Pulmonary artery endothelial cell (primary cell): ENCODE results near the gene KATNAL2. TPM values are rescaled to one million over a fixed set of nuclear protein-coding genes. Genes with fewer than 3 reads are reported as not detected.
A peak's percentile ranks its signal among the peaks of the same experiment; 100 is the strongest.

Experiments used
- DNase-seq: peaks from one replicate; pipeline ENCODE4 v3.0.0-alpha.2; 2011; ENCODE audit warnings: low read depth, low spot score
- total RNA-seq: library from RNA; depleted of rRNA; stranded (reverse); fragments of >200 nt; gene quantifications from 2 replicates; pipeline ENCODE4 v1.2.3, GENCODE V29; 2014

KATNAL2 gene
- total RNA-seq, 1 donor from 2014 or later: 0.33 TPM

DNA sequence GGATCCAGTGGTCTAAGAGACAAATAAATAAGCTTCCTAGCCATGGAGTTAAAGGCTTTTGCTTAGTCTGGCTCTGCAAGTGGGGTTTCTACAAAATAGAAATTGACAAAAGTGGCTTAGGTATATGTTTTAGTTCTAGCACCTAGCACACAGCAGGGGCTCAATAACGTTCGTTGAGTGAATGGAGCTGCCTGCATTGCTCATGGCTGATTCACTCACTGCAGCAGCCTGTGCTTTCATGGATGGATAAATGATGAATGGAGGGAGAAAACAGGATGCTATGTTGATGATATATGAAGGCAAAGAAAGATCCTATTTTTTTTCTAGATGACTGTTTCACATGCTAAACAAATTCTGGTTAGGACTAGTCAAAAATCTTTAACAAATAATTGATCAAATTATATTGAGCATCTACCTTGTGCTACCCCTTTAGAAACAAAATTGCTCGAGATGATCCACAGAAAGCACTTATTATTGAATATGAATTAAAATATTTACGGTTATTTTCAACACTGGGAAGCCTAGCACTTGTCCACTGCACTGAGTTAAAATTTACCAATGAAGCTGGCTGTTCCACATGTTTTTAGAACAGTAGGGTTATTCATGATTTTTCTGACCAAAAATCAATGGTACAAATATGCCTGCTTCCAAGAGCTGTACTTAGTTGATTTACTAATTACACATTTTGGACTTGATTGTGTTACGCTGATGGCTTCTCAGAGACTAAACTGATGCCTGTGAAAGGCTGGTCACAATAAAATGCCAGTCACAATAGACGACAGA, 193.3 kb downstream of the KATNAL2 start:
- no peak for DNase-seq

DNA sequence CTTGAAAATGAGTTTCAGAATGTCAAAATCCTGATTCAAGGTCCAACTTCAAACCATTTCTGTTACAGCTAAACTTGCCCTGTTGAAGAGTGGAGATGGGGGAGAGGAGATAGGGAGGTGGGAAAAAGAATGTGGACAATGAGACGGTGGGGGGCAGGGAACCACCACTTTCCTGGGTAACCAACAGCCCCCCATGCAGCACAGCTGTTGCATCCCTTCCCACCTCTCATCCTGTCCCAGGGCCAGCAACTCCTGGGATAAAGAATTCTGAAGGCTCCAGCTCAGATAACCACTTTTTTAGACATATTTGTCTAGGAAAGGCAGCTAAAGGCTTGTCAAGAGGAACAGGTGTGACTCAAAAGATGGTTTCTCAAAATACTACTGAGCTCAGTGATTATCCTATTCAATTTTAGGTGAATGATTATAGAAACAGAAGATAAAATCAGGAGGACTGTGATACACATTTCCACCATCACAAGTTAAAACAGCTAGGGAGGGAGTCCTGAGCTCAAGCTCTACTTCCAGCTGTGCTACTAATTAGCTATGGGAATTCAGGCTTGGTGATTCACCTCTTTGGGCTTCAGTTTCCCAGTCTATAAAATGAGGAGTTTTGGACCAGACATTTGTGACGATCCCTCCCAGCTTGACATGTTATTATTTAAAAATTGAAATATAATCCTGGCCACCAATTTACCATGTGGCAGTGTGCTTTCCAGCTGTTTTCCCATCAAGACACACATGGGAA, 196.6 kb downstream of the KATNAL2 start:
- DNase-seq: no peak

DNA sequence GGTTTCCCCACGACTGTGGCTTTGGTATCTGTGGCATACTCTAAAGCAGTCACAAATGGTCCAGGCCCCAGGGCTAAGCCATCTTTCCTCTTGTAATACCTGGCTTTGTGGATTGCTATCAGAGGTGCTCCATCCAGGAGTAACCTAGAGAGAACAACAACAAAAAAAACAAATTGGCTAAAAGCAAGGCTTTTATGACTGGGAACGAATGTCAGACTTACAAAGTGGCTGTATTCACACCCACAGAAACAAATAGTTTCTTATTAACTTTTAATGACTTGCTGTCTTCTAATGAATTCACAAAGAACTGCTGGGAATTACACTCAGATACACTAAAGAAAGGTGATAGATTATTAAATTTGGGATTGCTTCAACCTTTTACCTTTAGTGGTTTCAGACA, 197.8 kb downstream of the KATNAL2 start:
- DNase-seq: no peak

DNA sequence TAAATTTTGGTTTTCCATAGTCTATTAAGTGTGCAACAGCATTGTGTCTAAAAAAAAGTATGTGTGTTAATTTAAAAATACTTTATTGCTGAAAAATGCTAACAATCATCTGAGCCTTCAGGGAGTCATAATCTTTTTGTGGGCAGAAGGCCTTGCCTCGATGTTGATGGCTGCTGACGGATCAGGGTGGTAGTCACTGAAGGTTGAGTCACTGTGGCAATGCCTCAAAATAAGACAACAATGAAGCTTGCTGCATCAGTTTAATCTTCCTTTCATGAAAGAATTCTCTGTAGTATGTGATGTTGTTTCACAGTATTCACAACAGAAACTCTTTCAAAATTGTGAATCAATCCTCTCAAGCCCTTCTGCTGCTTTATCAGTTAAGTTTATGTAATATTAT, 201.6 kb downstream of the KATNAL2 start:
- no peak for DNase-seq

DNA sequence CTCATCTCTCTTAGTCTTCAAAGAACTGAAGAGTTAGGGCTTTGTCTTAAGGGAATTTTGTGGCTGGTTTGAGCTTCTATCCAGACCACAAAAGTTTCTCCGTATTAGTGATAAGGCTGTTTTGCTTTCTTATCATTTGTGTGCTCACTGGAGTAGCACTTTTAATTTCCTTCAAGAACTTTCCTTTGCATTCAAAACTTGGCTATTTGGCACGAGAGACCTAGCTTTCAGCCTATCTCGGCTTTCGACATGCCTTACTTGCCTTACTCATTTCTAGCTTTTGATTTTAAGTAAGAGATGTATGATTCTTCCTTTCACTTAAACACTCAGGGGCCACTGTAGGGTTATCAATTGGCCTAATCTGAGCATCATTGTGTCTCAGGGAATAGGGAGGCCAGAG, 203.0 kb downstream of the KATNAL2 start:
- DNase-seq: no peak

DNA sequence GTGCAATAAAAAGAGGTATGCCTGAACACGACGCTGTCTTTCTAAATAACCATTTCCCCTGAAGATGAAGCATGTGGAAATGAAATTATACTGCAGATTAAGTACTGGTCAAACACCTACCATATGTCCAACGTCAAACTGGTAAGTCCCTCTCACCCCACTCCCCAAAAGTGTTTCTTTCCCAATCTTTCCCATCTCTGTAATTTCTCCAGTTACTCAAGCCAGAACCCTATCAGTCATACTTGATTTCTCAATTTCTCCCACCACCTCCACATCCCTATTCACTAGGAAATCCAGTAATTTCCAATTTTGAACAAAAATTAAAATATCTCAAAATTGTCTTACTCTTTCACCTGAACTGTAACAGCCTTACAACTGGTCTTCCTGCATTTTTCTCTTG, 203.7 kb downstream of the KATNAL2 start:
- DNase-seq: no peak

DNA sequence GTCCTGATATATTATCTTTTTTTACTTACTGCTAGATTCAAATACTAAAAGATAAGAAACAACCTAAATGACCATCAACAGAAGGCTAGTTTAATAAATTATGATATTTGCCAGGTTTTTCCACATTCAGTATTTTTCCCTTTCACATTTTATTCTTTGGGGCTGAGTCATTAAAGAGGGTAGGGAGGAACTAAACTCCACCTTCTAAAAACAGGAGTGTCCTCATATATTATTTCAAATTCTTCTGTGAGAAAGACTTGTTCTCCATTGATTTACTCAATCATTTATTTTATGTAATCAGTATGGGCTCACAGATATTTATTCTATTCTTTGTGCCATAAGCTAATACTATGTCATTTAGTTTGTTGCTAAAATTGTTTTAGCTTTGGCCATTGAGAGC, 223.9 kb downstream of the KATNAL2 start:
- no peak for DNase-seq

DNA sequence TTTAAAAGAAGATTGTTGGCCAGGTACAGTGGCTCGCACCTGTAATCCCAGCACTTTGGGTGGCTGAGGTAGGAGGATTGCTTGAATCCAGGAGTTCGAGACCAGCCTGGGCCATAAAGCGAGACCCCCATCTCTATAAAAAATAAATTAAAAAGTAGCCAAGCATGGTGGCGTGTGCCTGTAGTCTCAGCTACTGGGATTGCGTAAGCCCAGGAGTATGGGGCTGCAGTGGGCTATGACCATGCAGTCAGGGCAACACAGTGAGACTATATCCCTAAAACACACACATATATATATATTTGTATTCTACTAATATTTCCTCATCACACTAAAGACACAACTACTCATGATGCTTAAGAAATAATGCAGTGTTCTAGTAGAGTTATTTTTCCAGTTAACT, 225.8 kb downstream of the KATNAL2 start:
- DNase-seq: no peak

DNA sequence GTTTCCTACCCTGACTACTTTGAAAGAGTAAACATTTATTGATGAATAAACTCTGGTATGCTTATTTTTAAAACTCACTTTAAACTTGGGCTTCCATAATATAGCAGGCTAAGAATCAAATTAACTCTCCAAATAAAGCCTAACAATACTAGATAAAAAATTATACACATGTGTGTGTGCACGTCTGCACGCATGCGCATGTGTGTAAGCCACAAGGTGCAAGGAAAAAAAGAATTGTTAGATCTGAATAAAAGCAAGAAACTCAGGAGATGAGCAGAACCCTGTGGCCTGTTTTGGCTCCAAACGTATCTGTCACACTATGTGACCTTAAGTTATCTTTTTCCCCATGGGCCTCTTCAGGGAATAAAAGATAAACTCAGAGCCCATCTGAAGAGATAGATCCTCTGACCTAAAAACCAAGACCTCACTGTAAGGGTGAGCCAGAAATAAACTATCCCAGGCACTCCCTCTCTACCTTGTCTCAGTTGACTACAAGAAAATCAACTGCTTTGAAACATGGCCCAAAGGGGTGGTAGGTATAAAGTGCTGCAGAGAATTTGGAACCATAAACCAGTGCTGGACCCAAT, 226.6 kb downstream of the KATNAL2 start:
- no peak for DNase-seq

DNA sequence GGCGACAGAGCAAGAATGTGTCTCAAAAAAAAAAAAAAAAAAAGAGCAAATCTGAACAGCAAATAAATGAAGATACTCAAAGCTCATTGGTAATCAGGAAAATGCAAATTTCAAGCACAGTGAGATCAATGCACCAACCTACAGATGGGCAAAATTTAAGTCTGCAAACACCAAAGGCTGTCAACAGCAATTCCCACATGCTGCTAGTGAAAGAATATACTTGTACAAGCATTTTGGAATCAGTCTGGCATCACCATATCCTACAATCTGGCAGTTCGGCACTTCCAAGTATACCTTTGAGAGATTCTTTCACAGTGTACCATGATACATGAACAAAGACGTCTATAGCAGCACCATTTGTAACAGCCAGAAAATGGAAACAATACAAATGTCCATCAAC, 228.8 kb downstream of the KATNAL2 start:
- no peak for DNase-seq

DNA sequence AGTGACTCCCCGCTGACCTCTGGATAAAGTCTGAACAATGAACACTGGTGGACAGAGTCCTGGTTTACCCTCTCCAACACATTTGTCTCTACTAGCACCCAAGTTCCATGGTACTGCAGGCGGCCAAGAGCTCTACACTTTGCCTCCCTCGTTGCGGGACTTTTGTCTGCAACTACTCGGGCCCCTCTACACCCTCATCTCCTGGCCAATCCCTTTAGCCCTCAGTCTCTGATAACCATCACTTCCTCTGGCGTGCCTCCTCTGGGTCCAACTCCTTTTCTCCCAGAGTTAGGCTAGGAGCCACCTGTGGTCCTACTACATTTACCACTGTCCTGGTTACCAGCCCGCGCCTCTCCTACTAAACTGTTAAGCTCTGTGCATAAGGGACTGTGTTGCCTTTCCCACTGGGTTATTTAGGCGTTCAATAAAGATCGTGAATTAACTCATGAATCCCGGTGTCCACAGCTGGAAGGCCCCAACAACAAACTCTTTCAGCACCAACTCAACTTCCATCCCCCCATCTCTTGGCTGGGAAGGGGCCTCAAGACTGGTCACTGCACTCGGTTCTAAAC, 232.1 kb downstream of the KATNAL2 start:
- no peak for DNase-seq

DNA sequence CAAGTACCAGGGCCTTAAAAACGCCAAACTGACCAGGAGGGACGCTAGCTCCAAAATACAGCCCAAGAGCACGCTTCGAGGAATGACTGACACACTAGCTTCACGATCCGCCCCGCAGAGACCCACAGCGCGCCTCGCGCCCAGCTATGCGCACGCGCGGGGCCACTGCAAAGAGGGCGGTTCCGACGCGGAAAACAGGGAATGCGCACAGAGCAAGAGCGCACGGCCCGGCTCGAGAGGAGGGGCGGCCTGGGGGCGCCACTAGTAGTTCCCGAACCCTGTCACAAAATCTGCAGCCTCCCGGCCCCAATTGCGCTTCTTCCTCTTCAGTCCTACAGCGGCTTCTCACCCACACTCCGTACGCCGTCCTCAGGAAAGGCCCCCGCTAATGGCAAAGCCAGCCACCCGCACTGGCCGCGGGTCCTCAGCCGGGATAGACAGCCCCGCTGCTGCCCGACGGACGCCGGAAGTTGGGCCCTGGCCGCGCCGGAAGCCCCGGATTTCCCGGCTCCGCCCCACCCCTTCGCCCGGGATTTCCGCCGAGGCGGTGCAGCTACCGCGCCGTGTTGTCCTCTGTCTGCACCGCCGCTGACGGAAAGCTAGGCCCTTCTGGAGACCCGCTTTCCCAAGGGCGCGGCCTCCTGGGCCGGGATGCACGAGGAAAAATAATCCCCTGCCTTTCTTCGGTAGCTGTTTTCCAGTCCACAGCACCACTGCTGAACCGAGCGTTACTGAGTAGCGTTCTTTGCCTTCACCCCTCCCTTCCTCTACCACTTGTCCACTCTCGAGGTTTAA, 232.8 kb downstream of the KATNAL2 start, which contains the start of gene HDHD2:
Gene HDHD2, minus strand, starts transcription at position 472 of the 795 bp plus-strand sequence. CDS start 14,061 bp downstream, outside the sequence.
- DNase-seq: peak; percentile 26

DNA sequence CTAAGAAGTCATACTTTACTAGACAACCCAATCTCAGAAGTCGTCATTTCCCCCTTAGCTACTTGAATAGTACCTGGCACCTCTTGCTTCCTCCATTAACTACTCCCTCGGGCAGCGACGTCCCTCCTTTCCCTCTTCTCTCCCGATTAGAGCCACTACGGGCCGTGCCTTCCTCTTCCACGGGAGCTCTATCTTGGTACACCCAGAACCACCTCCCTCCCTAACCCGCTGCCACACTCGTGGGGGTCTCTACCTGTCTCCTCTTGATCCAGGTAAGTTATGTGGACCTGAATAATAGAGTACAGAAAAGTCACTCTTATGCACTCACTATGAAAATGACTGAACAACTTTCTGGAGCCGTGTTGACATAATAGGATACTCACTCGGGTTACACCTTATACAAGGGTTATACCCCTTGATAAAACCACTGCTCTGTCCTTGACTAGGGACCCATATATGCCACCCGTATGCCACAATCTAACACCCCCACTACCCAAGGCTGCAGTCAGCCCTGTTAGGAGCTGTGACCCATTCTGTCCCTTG, 233.5 kb downstream of the KATNAL2 start:
- no peak for DNase-seq

DNA sequence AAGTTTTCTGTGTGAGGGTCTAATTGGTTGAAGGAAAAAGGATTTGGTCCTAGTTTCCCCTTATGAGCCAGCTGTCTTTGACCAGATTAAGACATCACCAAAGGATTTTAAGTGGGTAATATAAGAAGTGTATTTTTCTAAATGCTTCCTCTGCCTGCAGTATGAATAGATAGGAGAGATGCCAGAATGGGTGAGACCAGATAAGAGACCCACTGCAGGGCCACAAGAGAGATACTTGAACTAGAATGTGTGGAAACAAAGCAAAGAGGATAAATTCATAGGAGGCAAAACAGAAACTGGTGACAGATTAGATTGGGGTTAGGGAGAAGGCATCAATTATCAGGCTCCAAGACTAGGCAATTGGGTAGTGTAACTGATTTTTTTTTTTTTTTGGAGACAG, 234.0 kb downstream of the KATNAL2 start:
- no peak for DNase-seq

Other genes with a start within 250 kb of the KATNAL2 start
- not detected in 2 replicates for gene ST8SIA5, start 160.5 kb upstream of the KATNAL2 start, total RNA-seq
- gene PIAS2, start 95 bp upstream of the KATNAL2 start, total RNA-seq: 12.7 and 17.2 TPM in 2 replicates
- not detected in 2 replicates for gene ELOA2, start 118.0 kb downstream of the KATNAL2 start, total RNA-seq
- gene HDHD2, start 232.9 kb downstream of the KATNAL2 start, total RNA-seq: 11.6 and 17.7 TPM in 2 replicates